ENCODE data around the gene ANGPT4. TPM values are rescaled to one million over a fixed set of nuclear protein-coding genes. Genes with fewer than 3 reads are reported as not detected.

The ANGPT4 gene
- polyA plus RNA-seq, 1 experiment, result not detected

- no peak for TF ChIP-seq CTCF (IDR thresholded peaks at IDR 0.05; ENCODE audit: insufficient read depth, low read depth, low read length)
- Histone ChIP-seq H3K27me3 (ENCODE audit: control insufficient read depth, insufficient read depth, low read length) (no peaks in the 10 kb centered on the region), H3K4me3 (ENCODE audit: low read depth, low read length) (no peak overlapping the region), H3K36me3 (ENCODE audit: control insufficient read depth, insufficient read depth, low read length) (no peaks in the 10 kb centered on the region; the same call in 1 of the 2 replicates)
- CTCF ChIA-PET, result interaction anchor here (1.4 to 1.5 kb wide), 3 partner anchors 10 to 113 kb away, joined by 3 to 5 read pairs (median 5); partner anchors contain the start of gene FAM110A
- POLR2A ChIA-PET, result interaction anchor here (0.6 kb wide), 1 partner anchor 272 kb away, joined by 10 read pairs; no protein-coding TSS in a partner anchor
- DNase-seq (ENCODE audit: low read depth), result no peak
Observed at GRCh38 chr20:843912-844311, 72.2 kb downstream of the ANGPT4 start.

- POLR2A ChIA-PET, result no interaction called here
- CTCF ChIA-PET, result interaction anchor here (1.5 kb wide), 1 partner anchor 9 kb away, joined by 4 read pairs; the partner anchor contains the start of gene FAM110A
- no peak for TF ChIP-seq CTCF (IDR thresholded peaks at IDR 0.05; ENCODE audit: insufficient read depth, low read depth, low read length)
Observed at GRCh38 chr20:842547-842940, 73.6 kb downstream of the ANGPT4 start.

GRCh38 chr20:841568-842546 is 74.3 kb downstream of the ANGPT4 start:
- Histone ChIP-seq H3K36me3 (ENCODE audit: control insufficient read depth, insufficient read depth, low read length) (no peaks in the 10 kb centered on the region; the same call in 1 of the 2 replicates), H3K4me3 (ENCODE audit: low read depth, low read length) (peak overlapping the region; percentile 44), H3K27me3 (ENCODE audit: control insufficient read depth, insufficient read depth, low read length) (no peaks in the 10 kb centered on the region)
- ChIA-PET CTCF (interaction anchor here (1.3 to 1.5 kb wide), 2 partner anchors 8 to 114 kb away, joined by 3 to 4 read pairs; partner anchors contain the start of gene FAM110A), POLR2A (no interaction called here)
- TF ChIP-seq CTCF (IDR thresholded peaks at IDR 0.05; ENCODE audit: insufficient read depth, low read depth, low read length), result no peak
- DNase-seq (ENCODE audit: low read depth), result no peak

More at GRCh38 chr20:842547-842940, 73.6 kb downstream of the ANGPT4 start:
- no peaks in the 10 kb centered on the region; the same call in 1 of the 2 replicates for H3K36me3 ChIP-seq (ENCODE audit: control insufficient read depth, insufficient read depth, low read length)
- DNase-seq (ENCODE audit: low read depth), result no peak
- H3K27me3 ChIP-seq (ENCODE audit: control insufficient read depth, insufficient read depth, low read length), result no peaks in the 10 kb centered on the region
- H3K4me3 ChIP-seq (ENCODE audit: low read depth, low read length), result no peak overlapping the region

GRCh38 chr20:840858-841567 is 75.1 kb downstream of the ANGPT4 start:
- peak overlapping the region; percentile 44 for H3K4me3 ChIP-seq (ENCODE audit: low read depth, low read length)
- ChIA-PET POLR2A (no interaction called here), CTCF (interaction anchor here (1.3 to 1.5 kb wide), 2 partner anchors 8 to 115 kb away, joined by 3 to 4 read pairs; partner anchors contain the start of gene FAM110A)

More at GRCh38 chr20:840858-841567, 75.1 kb downstream of the ANGPT4 start:
- Histone ChIP-seq H3K36me3 (ENCODE audit: control insufficient read depth, insufficient read depth, low read length) (no peaks in the 10 kb centered on the region), H3K27me3 (ENCODE audit: control insufficient read depth, insufficient read depth, low read length) (no peaks in the 10 kb centered on the region)
- no peak for DNase-seq (ENCODE audit: low read depth)
- TF ChIP-seq CTCF (IDR thresholded peaks at IDR 0.05; ENCODE audit: insufficient read depth, low read depth, low read length), result no peak
